Upper lobe of left lung (tissue), 6 donors: ENCODE results near the gene PXDN. TPM values are rescaled to one million over a fixed set of nuclear protein-coding genes. Genes with fewer than 3 reads are reported as not detected.

Source experiments
- ATAC-seq, 2 donors: fragments of 200-7000 bp; cut with Tn5 transposase; one replicate each; pipeline ENCODE4 v1.9.1; 2022; ENCODE audit warnings: mild to moderate bottlenecking in 2 of 2, moderate library complexity in 2 of 2; ENCODE audit not compliant: low FRiP score in 2 of 2
- DNase-seq, 2 donors: peaks; one replicate each; pipeline ENCODE4 v3.0.0-alpha.2; 2019 to 2020
- H3K27ac ChIP-seq, 4 donors: fragments of 200-600 bp; sonication (generic); one replicate each; pipeline ENCODE4 v1.5.1; 2016 to 2019
- H3K27me3 ChIP-seq, 4 donors: fragments of 200-600 bp; sonication (generic); one replicate each; pipeline ENCODE4 v1.5.1; 2017 to 2019
- H3K36me3 ChIP-seq, 4 donors: fragments of 200-600 bp; sonication (generic); one replicate each; pipeline ENCODE4 v1.5.1; 2016 to 2019
- H3K4me1 ChIP-seq, 4 donors: fragments of 200-600 bp; sonication (generic); one replicate each; pipeline ENCODE4 v1.5.1; 2018 to 2019
- H3K4me3 ChIP-seq, 4 donors: fragments of 200-600 bp; sonication (generic); one replicate each; pipeline ENCODE4 v1.5.1; 2017 to 2019; ENCODE audit warnings: mild to moderate bottlenecking in 2 of 4, moderate library complexity in 1 of 4
- H3K9me3 ChIP-seq, 4 donors: fragments of 200-600 bp; sonication (generic); one replicate each; pipeline ENCODE4 v1.5.1; 2018 to 2019
- EP300 ChIP-seq, 4 donors: sonication (generic); formaldehyde crosslinking; IDR thresholded peaks; one replicate each; pipeline ENCODE4 v1.5.1; 2017; ENCODE audit warnings: antibody characterized with exemption in 4 of 4, control low read depth in 2 of 4
- POLR2A ChIP-seq, 4 donors: fragments of 450-650 bp; IDR thresholded peaks; one replicate each; pipeline ENCODE4 v1.5.1; 2016 to 2017; ENCODE audit warnings: antibody characterized with exemption in 4 of 4, mild to moderate bottlenecking in 2 of 4
- POLR2AphosphoS5 ChIP-seq, 2 donors: sonication (generic); formaldehyde crosslinking; IDR thresholded peaks; one replicate each; pipeline ENCODE4 v1.5.1; 2017; ENCODE audit warnings: antibody characterized with exemption in 2 of 2
- WGBS, 2 donors: methylation state at CpG; one replicate each; pipeline ENCODE4 v1.1.5; 2017 to 2018; 5-methylcytosine and 5-hydroxymethylcytosine counted together
- total RNA-seq, 6 donors: library from RNA; depleted of rRNA in 4 of 6; stranded (reverse); fragments of >200 nt in 4 of 6; gene quantifications; one replicate each; pipeline versions ENCODE4 v1.1.0 to v1.2.1, GENCODE V29; 2016 to 2021
- TF ChIP-seq, protein P1 (sequence below), 6 experiments: fragments of 450-650 bp in 4 of 6; fragments of 200-600 bp in 2 of 6; sonication (generic) in 2 of 6; IDR thresholded peaks; one replicate each; pipeline ENCODE4 v1.5.1; 2016 to 2019; ENCODE audit warnings: antibody characterized with exemption in 6 of 6
- donor health status: DM: no; HTN: no; CAD: no; lungs with moderate emphysema.
- donor health status: DM: no; HTN: yes; CAD: no; lungs with severe emphysema.

Gene PXDN
- total RNA-seq, 6 donors from 2014 or later: 20.8 to 65.6 (median 38.5) TPM

DNA sequence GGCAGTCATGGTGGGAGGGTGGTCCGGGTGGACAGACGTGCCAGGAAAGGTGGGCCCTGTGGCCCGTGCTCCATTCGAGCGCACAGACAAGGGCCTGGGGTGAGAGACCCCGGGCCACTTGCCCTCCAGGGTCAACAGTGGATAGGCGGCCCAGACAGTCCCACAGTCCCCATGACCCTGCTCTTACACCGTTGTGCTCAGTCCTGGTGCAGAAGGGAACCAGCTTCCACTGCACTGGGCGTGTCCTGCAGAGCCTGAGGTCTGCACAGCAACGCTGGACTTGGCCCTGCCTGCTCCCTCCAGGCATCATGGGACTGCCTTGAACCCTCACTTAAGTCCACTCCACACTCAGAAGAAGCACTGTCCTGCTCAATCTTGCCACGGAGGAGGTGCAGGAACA, 52.0 kb downstream of the PXDN start:
- no peak for DNase-seq
- H3K27ac ChIP-seq: no peak overlapping the region
- H3K9me3 ChIP-seq: no peaks in the 10 kb centered on the region
- ATAC-seq: peak in 1 of 2 donors; percentile 37
- H3K27me3 ChIP-seq: no peaks in the 10 kb centered on the region
- peaks cover 0 to 39% (median 9%) of the 10 kb centered on the region in 4 donors for H3K36me3 ChIP-seq
- H3K4me3 ChIP-seq: no peak overlapping the region
- TF ChIP-seq POLR2AphosphoS5 (IDR thresholded peaks at IDR 0.05) (no peak), EP300 (IDR thresholded peaks at IDR 0.05) (no peak), POLR2A (IDR thresholded peaks at IDR 0.05) (no peak)
- TF ChIP-seq, protein P1, sequence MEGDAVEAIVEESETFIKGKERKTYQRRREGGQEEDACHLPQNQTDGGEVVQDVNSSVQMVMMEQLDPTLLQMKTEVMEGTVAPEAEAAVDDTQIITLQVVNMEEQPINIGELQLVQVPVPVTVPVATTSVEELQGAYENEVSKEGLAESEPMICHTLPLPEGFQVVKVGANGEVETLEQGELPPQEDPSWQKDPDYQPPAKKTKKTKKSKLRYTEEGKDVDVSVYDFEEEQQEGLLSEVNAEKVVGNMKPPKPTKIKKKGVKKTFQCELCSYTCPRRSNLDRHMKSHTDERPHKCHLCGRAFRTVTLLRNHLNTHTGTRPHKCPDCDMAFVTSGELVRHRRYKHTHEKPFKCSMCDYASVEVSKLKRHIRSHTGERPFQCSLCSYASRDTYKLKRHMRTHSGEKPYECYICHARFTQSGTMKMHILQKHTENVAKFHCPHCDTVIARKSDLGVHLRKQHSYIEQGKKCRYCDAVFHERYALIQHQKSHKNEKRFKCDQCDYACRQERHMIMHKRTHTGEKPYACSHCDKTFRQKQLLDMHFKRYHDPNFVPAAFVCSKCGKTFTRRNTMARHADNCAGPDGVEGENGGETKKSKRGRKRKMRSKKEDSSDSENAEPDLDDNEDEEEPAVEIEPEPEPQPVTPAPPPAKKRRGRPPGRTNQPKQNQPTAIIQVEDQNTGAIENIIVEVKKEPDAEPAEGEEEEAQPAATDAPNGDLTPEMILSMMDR (IDR thresholded peaks at IDR 0.05): no peak
- WGBS, 2 donors: 85 to 88% methylated on average over 9 to 11 of the region's 11 CpGs
- H3K4me1 ChIP-seq: peaks cover 0 to 9% (median 3%) of the 10 kb centered on the region in 4 donors

DNA sequence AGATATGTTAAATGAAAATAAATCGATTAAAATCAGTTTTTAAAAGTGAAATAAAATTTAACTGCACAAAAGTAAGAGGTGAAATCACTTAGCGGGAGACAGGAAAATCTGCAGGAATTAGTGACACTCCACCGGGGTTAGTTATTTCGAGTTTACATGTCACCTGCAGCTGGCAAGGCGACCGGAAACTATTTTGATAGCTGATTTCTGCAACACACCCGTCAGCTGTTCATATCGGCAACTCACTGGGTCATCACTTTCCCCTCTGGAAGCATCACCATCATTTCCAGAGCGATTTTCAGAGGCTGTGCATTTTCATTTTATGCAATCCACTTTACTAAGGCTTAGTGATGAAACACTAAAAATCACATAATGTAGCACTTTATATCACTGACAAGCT, 52.9 kb downstream of the PXDN start:
- 87 to 90% methylated on average over 9 of the region's 9 CpGs for WGBS, 2 donors
- H3K4me1 ChIP-seq: peaks cover 0 to 6% (median 3%) of the 10 kb centered on the region in 4 donors
- DNase-seq (no peak), ATAC-seq (no peak)
- H3K9me3 ChIP-seq: no peaks in the 10 kb centered on the region
- H3K27me3 ChIP-seq: no peaks in the 10 kb centered on the region
- H3K27ac ChIP-seq: no peak overlapping the region
- TF ChIP-seq, protein P1 (IDR thresholded peaks at IDR 0.05): no peak
- TF ChIP-seq POLR2A (IDR thresholded peaks at IDR 0.05) (no peak), POLR2AphosphoS5 (IDR thresholded peaks at IDR 0.05) (no peak), EP300 (IDR thresholded peaks at IDR 0.05) (no peak)
- H3K36me3 ChIP-seq: peaks cover 0 to 48% (median 9%) of the 10 kb centered on the region in 4 donors
- H3K4me3 ChIP-seq: no peak overlapping the region

DNA sequence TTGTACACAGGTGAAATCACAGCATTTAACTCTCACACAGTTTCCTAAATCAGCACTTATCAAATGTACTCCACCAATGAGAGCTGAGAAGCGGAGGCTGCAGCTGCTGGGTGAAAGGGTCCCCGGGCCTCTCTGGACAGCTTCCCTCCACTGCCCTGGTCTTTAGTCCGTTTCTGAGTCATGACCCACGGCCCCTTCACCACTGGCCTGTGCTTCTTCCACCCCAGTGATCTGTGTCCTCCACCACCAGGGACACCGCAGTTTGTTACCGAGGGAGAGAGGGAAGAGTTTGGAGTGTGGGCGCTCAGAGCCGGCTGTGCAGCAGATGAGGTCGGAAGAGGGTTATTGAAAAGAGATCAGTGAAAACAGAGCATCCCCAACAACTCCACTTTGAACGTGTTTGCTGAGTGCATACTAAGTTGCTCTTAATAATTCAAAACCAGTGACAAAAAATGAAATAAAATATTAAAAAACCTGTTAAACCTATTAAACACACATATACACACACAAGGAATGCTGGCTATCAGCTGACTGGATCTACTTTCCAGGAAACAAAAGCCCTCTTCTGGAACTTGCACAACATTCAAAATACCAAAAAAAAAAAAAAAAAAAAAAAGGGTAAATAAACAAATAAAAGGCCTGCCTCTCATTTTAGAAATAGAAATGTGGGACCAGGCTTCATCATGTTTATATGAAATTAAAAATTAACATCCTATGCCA, 54.1 kb downstream of the PXDN start:
- WGBS, 2 donors: 74% methylated on average over 10 of the region's 10 CpGs
- DNase-seq: no peak
- peaks cover 0 to 53% (median 11%) of the 10 kb centered on the region in 4 donors for H3K36me3 ChIP-seq
- no peak for TF ChIP-seq EP300 (IDR thresholded peaks at IDR 0.05)
- no peak for TF ChIP-seq POLR2A (IDR thresholded peaks at IDR 0.05)
- TF ChIP-seq, protein P1 (IDR thresholded peaks at IDR 0.05): no peak
- no peak for TF ChIP-seq POLR2AphosphoS5 (IDR thresholded peaks at IDR 0.05)
- no peaks in the 10 kb centered on the region for H3K9me3 ChIP-seq
- no peak overlapping the region for H3K4me3 ChIP-seq
- H3K27ac ChIP-seq: peak overlapping the region in 1 of 4 donors; percentile 14
- no peaks in the 10 kb centered on the region for H3K27me3 ChIP-seq
- ATAC-seq: no peak
- H3K4me1 ChIP-seq: peaks cover 3 to 12% (median 7%) of the 10 kb centered on the region in 4 donors

DNA sequence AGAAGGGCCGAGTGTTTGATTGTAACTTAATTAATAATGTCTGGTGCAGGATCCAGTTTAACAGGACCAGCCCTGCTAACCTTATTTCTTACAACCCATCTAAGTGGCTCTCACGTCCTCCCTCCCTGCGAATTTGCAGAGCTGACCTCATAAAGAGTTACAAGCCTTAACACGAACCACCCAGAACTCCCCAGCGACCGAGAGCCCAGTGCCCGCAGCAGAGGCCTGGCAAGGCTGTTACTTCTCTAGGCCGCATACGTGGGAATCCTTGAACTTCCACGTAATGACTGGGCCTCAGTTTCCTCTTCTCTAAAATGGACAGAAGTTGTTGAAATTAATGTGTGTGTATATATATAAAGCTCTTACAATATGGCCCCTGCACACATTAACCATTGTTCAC, 55.5 kb downstream of the PXDN start:
- Histone ChIP-seq H3K36me3 (peaks cover 0 to 55% (median 11%) of the 10 kb centered on the region in 4 donors), H3K9me3 (no peaks in the 10 kb centered on the region), H3K27me3 (no peaks in the 10 kb centered on the region), H3K27ac (no peak overlapping the region), H3K4me3 (no peak overlapping the region), H3K4me1 (peaks cover 3 to 9% (median 5%) of the 10 kb centered on the region in 4 donors)
- no peak for DNase-seq
- 95 to 96% methylated on average over 10 of the region's 10 CpGs for WGBS, 2 donors
- ATAC-seq: no peak
- TF ChIP-seq EP300 (IDR thresholded peaks at IDR 0.05) (no peak), POLR2A (IDR thresholded peaks at IDR 0.05) (no peak), POLR2AphosphoS5 (IDR thresholded peaks at IDR 0.05) (no peak)
- TF ChIP-seq, protein P1 (IDR thresholded peaks at IDR 0.05): no peak
